A673 (cell line): ENCODE data around the gene SLC22A7.

ENCODE experiments used
- EZH2 ChIP-seq: fragments of 200-600 bp; sonication (generic); IDR thresholded peaks from 2 replicates; pipeline ENCODE4 v1.6.1; 2017; ENCODE audit warnings: borderline replicate concordance, low read depth, mild to moderate bottlenecking, mixed read lengths, antibody characterized with exemption, low read length; ENCODE audit not compliant: poor library complexity, severe bottlenecking
- TF ChIP-seq, protein P1 (sequence below): fragments of 300-800, 200-600 bp; sonication (generic); conservative IDR thresholded peaks from 2 replicates; pipeline ENCODE4 v1.5.1; 2017; ENCODE audit warnings: low read depth, mild to moderate bottlenecking, antibody characterized with exemption, low read length, moderate library complexity, mixed read lengths

DNA sequence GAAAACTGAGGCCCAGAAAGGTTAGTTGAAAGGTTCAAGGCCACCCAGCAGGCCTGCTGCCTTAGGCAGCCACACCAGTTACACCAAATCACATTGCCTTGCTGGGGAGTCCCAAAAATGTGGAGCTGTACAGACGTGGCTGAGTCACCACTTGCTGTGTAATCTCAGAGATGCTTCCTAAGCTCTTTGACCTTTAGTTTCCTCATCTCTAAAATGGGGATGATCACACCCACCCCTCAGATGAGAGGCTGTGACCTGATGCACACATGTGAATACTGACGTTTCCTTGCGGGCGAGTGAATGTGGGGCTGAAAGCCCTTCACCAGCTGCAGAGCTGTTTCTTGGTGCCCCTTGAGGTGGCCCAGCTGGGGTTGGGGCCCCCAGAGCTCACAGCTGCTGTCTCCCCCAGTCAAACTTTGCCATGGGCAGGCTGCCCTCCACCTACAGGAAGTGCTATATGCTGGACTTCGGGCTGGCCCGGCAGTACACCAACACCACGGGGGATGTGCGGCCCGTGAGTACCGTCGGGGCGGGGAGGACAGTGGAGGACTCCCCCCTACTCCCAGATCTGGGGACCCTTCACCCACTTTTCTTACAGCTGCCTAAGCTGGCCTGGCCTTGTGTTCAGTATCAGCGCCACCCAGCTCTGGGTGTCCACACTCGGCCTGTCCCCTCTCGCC lies 43.8 kb upstream of the SLC22A7 start:
- TF ChIP-seq, protein P1, sequence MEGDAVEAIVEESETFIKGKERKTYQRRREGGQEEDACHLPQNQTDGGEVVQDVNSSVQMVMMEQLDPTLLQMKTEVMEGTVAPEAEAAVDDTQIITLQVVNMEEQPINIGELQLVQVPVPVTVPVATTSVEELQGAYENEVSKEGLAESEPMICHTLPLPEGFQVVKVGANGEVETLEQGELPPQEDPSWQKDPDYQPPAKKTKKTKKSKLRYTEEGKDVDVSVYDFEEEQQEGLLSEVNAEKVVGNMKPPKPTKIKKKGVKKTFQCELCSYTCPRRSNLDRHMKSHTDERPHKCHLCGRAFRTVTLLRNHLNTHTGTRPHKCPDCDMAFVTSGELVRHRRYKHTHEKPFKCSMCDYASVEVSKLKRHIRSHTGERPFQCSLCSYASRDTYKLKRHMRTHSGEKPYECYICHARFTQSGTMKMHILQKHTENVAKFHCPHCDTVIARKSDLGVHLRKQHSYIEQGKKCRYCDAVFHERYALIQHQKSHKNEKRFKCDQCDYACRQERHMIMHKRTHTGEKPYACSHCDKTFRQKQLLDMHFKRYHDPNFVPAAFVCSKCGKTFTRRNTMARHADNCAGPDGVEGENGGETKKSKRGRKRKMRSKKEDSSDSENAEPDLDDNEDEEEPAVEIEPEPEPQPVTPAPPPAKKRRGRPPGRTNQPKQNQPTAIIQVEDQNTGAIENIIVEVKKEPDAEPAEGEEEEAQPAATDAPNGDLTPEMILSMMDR, result no peak
- TF ChIP-seq EZH2, result no peak
